SK-N-SH (cell line): ENCODE measurements around the gene ZNF496.

Source experiments
- CHD2 ChIP-seq: fragments of 150-350 bp; IDR thresholded peaks from 2 replicates; pipeline ENCODE4 v1.6.1; 2018; ENCODE audit warnings: low read length; ENCODE audit not compliant: partially characterized antibody
- GABPA ChIP-seq: IDR thresholded peaks from 2 replicates; pipeline ENCODE4 v1.4.0; 2012; ENCODE audit warnings: low read depth, mild to moderate bottlenecking
- MXI1 ChIP-seq: IDR thresholded peaks from 2 replicates; pipeline ENCODE4 v1.6.1; 2012; ENCODE audit warnings: mild to moderate bottlenecking, low read depth, low read length, improper control_type of control experiment
- REST ChIP-seq: IDR thresholded peaks from 2 replicates; pipeline ENCODE4 v1.6.1; 2012; ENCODE audit warnings: mild to moderate bottlenecking, low read depth, low read length, moderate library complexity
- RFX5 ChIP-seq: IDR thresholded peaks from 2 replicates; pipeline ENCODE4 v1.6.1; 2012; ENCODE audit warnings: mild to moderate bottlenecking, improper control_type of control experiment, low read length
- TF ChIP-seq, protein P1 (sequence below): IDR thresholded peaks from 2 replicates; pipeline ENCODE4 v1.4.0; 2012; ENCODE audit warnings: low read depth
- TF ChIP-seq, protein P2 (sequence below): fragments of 200-600 bp; sonication (generic); IDR thresholded peaks from 2 replicates; pipeline ENCODE4 v1.6.1; 2017; ENCODE audit warnings: antibody characterized with exemption, mild to moderate bottlenecking, moderate library complexity

- TF ChIP-seq, protein P1, sequence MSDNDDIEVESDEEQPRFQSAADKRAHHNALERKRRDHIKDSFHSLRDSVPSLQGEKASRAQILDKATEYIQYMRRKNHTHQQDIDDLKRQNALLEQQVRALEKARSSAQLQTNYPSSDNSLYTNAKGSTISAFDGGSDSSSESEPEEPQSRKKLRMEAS = no peak
- TF ChIP-seq, protein P2, sequence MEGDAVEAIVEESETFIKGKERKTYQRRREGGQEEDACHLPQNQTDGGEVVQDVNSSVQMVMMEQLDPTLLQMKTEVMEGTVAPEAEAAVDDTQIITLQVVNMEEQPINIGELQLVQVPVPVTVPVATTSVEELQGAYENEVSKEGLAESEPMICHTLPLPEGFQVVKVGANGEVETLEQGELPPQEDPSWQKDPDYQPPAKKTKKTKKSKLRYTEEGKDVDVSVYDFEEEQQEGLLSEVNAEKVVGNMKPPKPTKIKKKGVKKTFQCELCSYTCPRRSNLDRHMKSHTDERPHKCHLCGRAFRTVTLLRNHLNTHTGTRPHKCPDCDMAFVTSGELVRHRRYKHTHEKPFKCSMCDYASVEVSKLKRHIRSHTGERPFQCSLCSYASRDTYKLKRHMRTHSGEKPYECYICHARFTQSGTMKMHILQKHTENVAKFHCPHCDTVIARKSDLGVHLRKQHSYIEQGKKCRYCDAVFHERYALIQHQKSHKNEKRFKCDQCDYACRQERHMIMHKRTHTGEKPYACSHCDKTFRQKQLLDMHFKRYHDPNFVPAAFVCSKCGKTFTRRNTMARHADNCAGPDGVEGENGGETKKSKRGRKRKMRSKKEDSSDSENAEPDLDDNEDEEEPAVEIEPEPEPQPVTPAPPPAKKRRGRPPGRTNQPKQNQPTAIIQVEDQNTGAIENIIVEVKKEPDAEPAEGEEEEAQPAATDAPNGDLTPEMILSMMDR = no peak
- TF ChIP-seq REST (no peak), MXI1 (no peak), CHD2 (no peak), RFX5 (no peak), GABPA (no peak)
Measured at GRCh38 chr1:247359559-247359958, 27.9 kb upstream of the ZNF496 start.
